HG03280 (cell line): ENCODE results near the gene TRIO.
A peak's percentile ranks its signal among the peaks of the same experiment; 100 is the strongest.

ENCODE experiments used
- ATAC-seq: cut with Tn5 transposase; IDR thresholded peaks from one replicate; pipeline ENCODE4 v1.9.1; 2021; ENCODE audit warnings: mild to moderate bottlenecking, moderate library complexity; ENCODE audit not compliant: unreplicated experiment

Gene TRIO

GRCh38 chr5:14310901-14311300 is 167.8 kb downstream of the TRIO start:
- no peak for ATAC-seq

GRCh38 chr5:14313986-14314690 is 171.0 kb downstream of the TRIO start:
- no peak for ATAC-seq

- no peak for ATAC-seq
Measured at GRCh38 chr5:14316471-14316870, 173.3 kb downstream of the TRIO start.

- ATAC-seq = no peak
Measured at GRCh38 chr5:14319102-14319501, 176.0 kb downstream of the TRIO start.

- no peak for ATAC-seq
Measured at GRCh38 chr5:14321936-14322335, 178.8 kb downstream of the TRIO start.

GRCh38 chr5:14322437-14323187 is 179.5 kb downstream of the TRIO start:
- ATAC-seq = no peak

- ATAC-seq = no peak
Measured at GRCh38 chr5:14323466-14323865, 180.3 kb downstream of the TRIO start.

- no peak for ATAC-seq
Measured at GRCh38 chr5:14325369-14325768, 182.2 kb downstream of the TRIO start.

GRCh38 chr5:14326035-14326903 is 183.1 kb downstream of the TRIO start:
- ATAC-seq = no peak

- no peak for ATAC-seq
Measured at GRCh38 chr5:14327624-14328023, 184.5 kb downstream of the TRIO start.

GRCh38 chr5:14328144-14328543 is 185.0 kb downstream of the TRIO start:
- ATAC-seq = no peak

GRCh38 chr5:14330291-14330690 is 187.1 kb downstream of the TRIO start:
- ATAC-seq = no peak

- no peak for ATAC-seq
Measured at GRCh38 chr5:14330729-14331385, 187.7 kb downstream of the TRIO start.

GRCh38 chr5:14331386-14331781 is 188.2 kb downstream of the TRIO start:
- ATAC-seq = no peak

- ATAC-seq = no peak
Measured at GRCh38 chr5:14332038-14332631, 189.0 kb downstream of the TRIO start.

- ATAC-seq = no peak
Measured at GRCh38 chr5:14332746-14333145, 189.6 kb downstream of the TRIO start.

- ATAC-seq = no peak
Measured at GRCh38 chr5:14337593-14337992, 194.5 kb downstream of the TRIO start.

- no peak for ATAC-seq
Measured at GRCh38 chr5:14339468-14339867, 196.3 kb downstream of the TRIO start.

GRCh38 chr5:14341571-14342230 is 198.6 kb downstream of the TRIO start:
- no peak for ATAC-seq

- ATAC-seq = peak; percentile 81
Measured at GRCh38 chr5:14342306-14342705, 199.2 kb downstream of the TRIO start.
